Measurements from ENCODE around the gene AGPS.
"Not testable (repeated sequence)": the region's sequence is repeated elsewhere in the genome, so short reads cannot be mapped to it uniquely, and the experiment has no call there.

Gene AGPS

GRCh38 chr2:177419274-177419673 is 26.7 kb downstream of the AGPS start:
- no peak for DNase-seq

DNA sequence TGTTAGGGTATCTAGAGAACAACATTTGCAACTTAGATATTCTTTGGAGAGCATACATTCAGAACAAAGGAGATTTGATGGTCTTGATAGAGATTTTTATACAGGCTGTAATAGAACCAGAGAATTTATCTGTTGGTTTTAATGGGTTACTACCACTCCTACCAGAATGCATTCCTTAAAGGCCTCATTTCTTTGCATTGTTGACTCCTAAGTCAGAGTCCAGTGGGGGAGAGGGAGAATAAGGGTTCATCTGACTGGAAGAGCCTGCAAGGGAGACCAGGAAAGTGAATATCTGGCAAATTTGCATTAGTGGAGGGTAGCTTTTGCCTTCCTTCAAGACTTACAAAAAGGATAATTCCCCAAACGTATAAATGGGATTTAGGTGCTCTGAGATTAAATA is 29.7 kb downstream of the AGPS start:
- DNase-seq, result no peak

DNA sequence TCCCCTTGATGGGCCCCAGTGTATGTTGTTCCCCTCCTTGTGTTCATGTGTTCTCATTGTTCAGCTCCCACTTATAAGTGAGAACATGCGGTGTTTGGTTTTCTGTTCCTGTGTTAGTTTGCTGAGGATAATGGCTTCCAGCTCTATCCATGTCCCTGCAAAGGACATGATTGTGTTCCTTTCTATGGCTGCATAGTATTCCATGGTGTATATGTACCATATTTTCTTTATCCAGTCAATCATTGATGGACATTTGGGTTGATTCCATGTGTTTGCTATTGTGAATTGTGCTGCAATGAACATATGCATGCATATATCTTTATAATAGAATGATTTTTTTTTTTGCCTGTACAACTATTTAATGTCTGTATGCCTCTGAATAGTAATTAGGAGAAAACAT is 31.5 kb downstream of the AGPS start:
- DNase-seq, result not testable (repeated sequence)

GRCh38 chr2:177424620-177425019 is 32.0 kb downstream of the AGPS start:
- not testable (repeated sequence) for DNase-seq

GRCh38 chr2:177427316-177427715 is 34.7 kb downstream of the AGPS start:
- DNase-seq, result no peak

DNA sequence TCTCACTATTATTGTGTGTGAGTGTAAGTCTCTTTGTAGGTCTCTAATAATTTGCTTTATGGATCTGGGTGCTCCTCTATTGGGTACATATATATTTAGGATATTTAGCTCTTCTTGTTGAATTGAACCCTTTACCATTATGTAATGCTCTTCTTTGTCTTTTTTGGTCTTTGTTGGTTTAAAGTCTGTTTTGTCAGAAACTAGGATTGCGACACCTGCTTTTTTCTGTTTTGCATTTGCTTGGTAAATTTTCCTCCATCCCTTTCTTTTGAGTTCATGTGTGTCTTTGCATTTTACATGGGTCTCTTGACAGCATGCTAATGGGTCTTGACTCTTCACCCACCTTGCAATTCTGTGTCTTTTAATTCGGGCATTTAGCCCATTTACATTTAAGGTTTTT is 35.4 kb downstream of the AGPS start:
- DNase-seq, result not testable (repeated sequence)

DNA sequence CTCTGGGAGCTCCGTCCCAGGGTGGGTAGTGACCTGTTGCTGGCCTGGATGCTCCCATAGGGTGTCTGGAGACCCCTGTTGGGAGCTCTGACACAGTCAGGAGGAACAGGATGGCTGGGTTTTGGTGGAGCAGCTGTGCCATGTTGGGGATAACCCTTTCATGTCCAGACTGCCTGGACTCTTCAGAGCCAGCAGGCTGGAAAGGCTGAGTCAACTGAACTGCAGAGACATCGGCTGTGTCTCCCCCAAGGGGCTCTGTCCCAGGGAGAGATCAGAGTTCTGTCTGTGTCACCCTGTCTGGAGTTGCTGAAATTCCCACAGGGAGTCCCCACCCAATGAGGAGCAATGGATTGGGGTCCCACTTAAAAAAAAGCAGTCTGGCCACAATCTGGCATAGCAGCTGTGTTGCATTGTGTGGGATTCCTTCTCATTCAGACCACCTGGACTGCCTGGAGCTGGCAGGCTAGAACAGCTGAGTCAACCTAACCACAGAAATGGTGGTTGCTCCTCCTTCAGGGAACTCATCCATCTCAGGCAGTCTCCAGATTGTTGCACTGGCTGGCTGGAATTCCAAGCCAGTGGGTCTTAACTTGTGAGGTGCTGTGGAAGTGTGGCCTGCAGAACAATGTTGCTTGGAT is 37.2 kb downstream of the AGPS start:
- peak in 1 of 56 donors; percentile 3 for DNase-seq

GRCh38 chr2:177430411-177430810 is 37.8 kb downstream of the AGPS start:
- DNase-seq, result no peak

DNA sequence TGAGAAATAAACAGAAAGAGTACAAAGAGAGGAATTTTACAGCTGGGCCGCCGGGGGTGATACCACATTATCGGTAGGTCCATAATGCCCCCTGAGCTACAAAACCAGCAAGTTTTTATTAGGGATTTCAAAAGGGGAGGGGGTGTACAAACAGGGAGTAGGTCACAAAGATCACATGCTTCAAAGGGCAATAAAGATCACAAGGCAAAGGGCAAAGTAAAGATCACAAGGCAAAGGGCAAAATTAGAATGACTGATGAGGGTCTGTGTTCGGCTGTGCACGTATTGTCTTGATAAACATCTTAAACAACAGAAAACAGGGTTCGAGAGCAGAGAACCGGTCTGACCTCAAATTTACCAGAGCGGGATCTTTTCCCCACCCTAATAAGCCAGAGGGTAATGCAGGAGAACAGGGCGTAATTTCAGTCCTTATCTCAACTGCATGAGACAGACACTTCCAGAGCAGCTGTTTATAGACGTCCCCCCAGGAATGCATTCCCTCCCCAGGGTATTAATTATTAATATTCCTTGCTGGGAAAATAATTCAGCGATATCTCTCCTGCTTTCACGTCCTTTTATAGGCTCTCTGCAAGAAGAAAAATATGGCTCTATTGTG is 38.6 kb downstream of the AGPS start:
- DNase-seq, result not testable (repeated sequence)

DNA sequence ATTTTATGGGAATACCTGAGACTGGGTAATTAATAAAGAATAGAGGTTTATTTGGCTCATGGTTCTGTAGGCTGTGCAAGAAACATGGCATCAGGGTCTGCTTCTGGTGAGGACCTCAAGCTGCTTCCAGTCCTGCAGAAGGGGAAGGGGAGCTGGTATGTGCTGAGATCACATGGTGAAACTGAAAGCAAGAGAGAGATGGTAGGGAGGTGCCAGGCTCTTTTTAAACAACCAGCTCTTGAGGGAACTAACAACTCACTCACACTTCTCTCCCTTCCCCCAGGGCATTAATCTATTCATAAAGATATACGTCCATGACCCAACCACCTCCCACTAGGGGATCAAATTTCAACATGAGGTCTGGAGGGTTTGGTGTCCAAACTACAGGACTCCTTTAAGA is 40.1 kb downstream of the AGPS start:
- no peak for DNase-seq

DNA sequence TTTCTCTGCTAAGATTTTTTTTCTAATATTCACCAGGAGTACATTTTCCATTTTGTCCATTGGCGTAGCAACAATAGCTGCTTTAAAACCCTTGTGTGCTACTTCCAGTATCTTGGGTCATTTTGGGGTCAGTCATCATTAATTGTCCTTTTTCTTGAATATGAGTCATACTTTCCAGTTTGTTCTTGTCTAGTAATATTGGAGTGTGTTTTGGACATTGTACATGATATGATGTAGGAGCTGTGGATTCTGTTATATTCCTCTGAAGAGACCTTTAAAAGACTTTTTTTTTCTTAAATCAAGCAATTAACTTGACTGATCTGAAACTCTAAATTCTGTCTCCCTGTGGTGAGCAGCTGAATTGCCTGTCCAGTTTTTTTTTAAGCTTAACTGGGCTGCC is 40.8 kb downstream of the AGPS start:
- DNase-seq, result no peak

GRCh38 chr2:177434475-177434874 is 41.9 kb downstream of the AGPS start:
- DNase-seq, result no peak

- DNase-seq, result no peak
Measured at GRCh38 chr2:177445200-177445599, 52.6 kb downstream of the AGPS start.

- no peak for DNase-seq
Measured at GRCh38 chr2:177448031-177448430, 55.5 kb downstream of the AGPS start.

GRCh38 chr2:177449159-177449558 is 56.6 kb downstream of the AGPS start:
- no peak for DNase-seq

DNA sequence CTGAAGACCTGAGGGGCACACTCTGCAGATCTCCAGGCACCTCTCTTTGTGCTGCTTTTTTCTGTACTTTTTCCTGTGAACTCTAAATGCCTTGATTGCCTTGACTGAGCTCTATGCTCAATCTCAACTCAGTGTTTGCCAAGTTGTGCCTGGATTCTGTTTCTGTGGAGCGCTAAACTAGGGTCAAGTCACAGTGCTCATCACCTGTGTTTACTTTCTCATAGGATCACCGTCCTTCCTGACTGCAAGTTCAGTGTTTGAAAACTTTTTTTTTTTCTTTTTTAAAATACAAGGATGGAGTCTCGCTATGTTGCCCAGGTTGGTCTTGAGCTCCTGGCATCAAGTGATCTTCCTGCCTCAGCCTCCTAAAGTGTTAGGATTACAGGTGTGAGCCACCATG is 62.6 kb downstream of the AGPS start:
- no peak for DNase-seq

- not testable (repeated sequence) for DNase-seq
Measured at GRCh38 chr2:177459756-177460155, 67.2 kb downstream of the AGPS start.

DNA sequence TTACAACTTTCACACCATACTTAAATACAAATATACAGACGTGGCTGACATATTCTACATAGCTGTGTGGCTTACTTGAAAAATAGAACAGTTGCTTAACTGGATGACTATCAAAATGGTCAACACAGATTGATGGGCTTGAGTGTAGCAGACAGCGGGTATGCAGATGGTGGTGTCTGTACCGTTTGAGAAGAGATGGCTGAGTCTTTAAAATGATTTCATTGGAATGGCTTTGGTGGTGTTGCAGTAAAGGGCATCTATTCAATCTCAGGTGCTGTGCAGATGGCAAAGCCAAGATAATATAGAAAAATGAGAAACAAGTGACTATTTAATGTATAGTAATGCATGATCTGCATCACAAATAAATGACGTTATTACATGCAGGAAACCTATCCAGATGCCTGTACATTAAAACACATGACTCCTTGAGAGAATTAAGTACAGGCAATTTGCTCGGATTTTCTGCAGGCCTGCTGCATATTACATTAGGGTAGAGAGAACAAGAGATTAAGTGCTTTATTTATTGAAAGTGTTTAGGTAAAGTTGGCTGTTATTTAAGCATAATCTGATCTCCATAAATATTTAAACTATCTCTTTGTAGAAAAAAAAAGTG is 68.5 kb downstream of the AGPS start:
- DNase-seq, result no peak

GRCh38 chr2:177464549-177464948 is 72.0 kb downstream of the AGPS start:
- no peak for DNase-seq

DNA sequence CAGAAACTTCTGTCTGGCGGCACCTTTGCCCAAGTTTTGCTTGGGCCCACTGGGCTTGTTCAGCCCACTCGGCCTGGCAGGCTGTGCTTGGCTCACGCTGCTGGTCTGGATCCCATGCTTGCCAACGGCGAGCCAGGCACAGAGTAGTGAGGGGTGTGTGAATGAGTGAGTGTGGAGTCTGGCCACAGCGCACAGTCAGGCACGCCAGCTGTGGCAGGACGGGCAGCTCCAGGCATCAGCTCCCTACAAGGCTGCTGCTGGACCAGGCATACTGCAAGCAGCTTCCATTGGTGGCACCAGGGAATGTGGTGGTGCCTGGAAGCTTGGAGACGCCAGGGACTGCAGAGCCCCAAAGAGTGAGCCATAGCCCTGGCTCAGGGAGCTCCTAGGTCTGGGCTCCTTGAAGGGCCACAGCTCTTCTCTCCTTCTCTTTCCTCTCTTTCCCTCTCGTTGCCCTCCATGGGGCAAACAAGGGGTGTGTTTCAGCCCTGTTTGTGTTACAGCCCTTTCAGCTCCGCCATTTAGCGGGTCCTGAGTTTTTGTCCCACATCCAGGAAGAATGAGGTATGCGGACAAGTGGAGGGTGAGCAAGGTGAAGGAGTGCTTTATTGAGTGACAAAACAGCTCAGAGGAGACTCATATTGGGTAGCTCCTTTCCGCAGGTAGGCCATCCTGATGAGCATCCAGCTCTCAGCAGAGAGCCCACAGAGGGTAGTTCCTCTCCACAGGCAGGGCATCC is 73.0 kb downstream of the AGPS start:
- no peak for DNase-seq

DNA sequence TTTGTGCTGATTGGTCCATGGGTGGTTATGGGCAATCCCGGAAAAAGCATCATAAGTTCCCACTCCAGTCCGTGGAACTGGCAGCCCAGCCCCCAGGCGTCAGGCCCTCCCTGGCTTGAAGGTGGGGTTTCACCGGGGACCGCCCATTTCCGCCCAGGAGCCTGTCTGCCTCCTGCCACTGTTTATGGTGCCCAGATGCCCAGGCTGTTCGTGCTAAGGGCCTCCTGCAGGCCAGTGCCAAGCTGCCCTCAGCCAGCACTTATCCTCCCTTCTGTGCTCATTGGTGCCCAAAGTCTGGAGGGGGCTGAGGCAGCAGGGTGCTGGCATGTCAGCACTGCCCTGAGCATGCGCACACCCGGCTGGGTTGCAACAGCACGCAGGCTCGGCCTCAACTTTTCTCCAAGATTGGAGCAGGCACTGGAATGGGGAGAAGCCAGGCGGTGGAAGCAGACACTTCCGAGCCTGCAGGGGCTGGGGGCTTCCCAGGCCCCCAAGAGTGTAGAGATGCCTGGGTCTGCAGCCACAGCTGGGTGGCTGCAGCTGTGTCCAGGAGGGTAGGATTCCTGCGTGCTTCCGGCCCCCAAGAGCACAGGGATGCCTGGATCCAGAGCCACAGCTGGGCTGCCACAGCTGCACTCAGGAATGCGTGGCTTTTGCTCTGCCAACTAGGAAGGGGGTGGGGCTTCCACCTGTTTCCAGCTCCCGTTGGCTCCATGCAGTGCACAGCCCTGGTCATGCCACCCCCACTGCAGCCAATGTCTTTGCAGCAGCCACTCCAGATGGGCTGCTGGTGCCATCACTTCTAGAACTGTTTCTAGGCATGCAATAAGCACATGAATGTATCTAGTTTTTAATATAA is 74.0 kb downstream of the AGPS start:
- DNase-seq, result no peak

Data from amygdala (tissue), 56 donors.